ENCODE data around the gene ASB4. TPM values are rescaled to one million over a fixed set of nuclear protein-coding genes. Genes with fewer than 3 reads are reported as not detected.

Gene ASB4
- total and polyA plus RNA-seq, 2 experiments from 2014 or later = not detected

- no peaks in the 10 kb centered on the region for H3K27me3 ChIP-seq (ENCODE audit: insufficient read depth)
- ATAC-seq (no peak), DNase-seq (ENCODE audit: low spot score) (no peak)
- Mint-ChIP-seq H3K4me3 (no peak overlapping the region), H3K36me3 (ENCODE audit: low read depth) (no peaks in the 10 kb centered on the region), H3K27me3 (ENCODE audit: insufficient read depth, low read depth, poor library complexity) (peaks cover 2% of the 10 kb centered on the region), H3K9me3 (no peaks in the 10 kb centered on the region), H3K4me1 (no peaks in the 10 kb centered on the region), H3K27ac (no peak overlapping the region)
- H3F3A ChIP-seq (replicated peaks; ENCODE audit: low read depth) = no peaks in the 10 kb centered on the region
- H3K4me1 ChIP-seq (ENCODE audit: insufficient read depth) = no peaks in the 10 kb centered on the region
- no peak overlapping the region for H3K27ac ChIP-seq (ENCODE audit: low read depth)
- no peaks in the 10 kb centered on the region for H3K36me3 ChIP-seq (ENCODE audit: insufficient read depth)
- no peak overlapping the region for H2AFZ ChIP-seq
- no peaks in the 10 kb centered on the region for H3K9me2 ChIP-seq (ENCODE audit: insufficient read depth)
- H3K79me2 ChIP-seq (replicated peaks; ENCODE audit: insufficient read depth) = no peaks in the 10 kb centered on the region
- TF ChIP-seq ZNF114 (CRISPR knock-in tag; IDR thresholded peaks at IDR 0.05) = no peak
- TF ChIP-seq ETS1 (IDR thresholded peaks at IDR 0.05) = no peak
- H3K4me2 ChIP-seq = no peak overlapping the region
- H3K4me3 ChIP-seq = no peak overlapping the region
- no peaks in the 10 kb centered on the region for H4K20me1 ChIP-seq (replicated peaks; ENCODE audit: insufficient read depth)
Observed at GRCh38 chr7:95531605-95532219, 46.0 kb downstream of the ASB4 start.

GRCh38 chr7:95534796-95535195, 49.1 kb downstream of the ASB4 start:
- no peaks in the 10 kb centered on the region for H3K79me2 ChIP-seq (replicated peaks; ENCODE audit: insufficient read depth)
- H3K9me2 ChIP-seq (ENCODE audit: insufficient read depth) = no peaks in the 10 kb centered on the region
- H3K27me3 Mint-ChIP-seq (ENCODE audit: insufficient read depth, low read depth, poor library complexity) = peaks cover 2% of the 10 kb centered on the region
- no peak for DNase-seq (ENCODE audit: low spot score)
- no peaks in the 10 kb centered on the region for H3K36me3 ChIP-seq (ENCODE audit: insufficient read depth)
- no peak overlapping the region for H2AFZ ChIP-seq
- no peak overlapping the region for H3K4me3 ChIP-seq
- H3K27me3 ChIP-seq (ENCODE audit: insufficient read depth) = no peaks in the 10 kb centered on the region
- H3F3A ChIP-seq (replicated peaks; ENCODE audit: low read depth) = no peaks in the 10 kb centered on the region
- no peak overlapping the region for H3K4me3 Mint-ChIP-seq
- no peak overlapping the region for H3K4me2 ChIP-seq
- no peaks in the 10 kb centered on the region for H3K36me3 Mint-ChIP-seq (ENCODE audit: low read depth)
- no peak for ATAC-seq
- H3K9me3 Mint-ChIP-seq = no peaks in the 10 kb centered on the region
- H3K4me1 ChIP-seq (ENCODE audit: insufficient read depth) = no peaks in the 10 kb centered on the region
- H3K27ac Mint-ChIP-seq = no peak overlapping the region
- no peaks in the 10 kb centered on the region for H3K4me1 Mint-ChIP-seq
- no peaks in the 10 kb centered on the region for H4K20me1 ChIP-seq (replicated peaks; ENCODE audit: insufficient read depth)
- H3K27ac ChIP-seq (ENCODE audit: low read depth) = no peak overlapping the region
- TF ChIP-seq STAT1 (IDR thresholded peaks at IDR 0.05; ENCODE audit: unreplicated experiment) = no peak
- TF ChIP-seq POLR2AphosphoS5 (IDR thresholded peaks at IDR 0.05; ENCODE audit: low read depth) = no peak
- TF ChIP-seq REST (IDR thresholded peaks at IDR 0.05; ENCODE audit: unreplicated experiment) = no peak
- no peak for TF ChIP-seq EZH2phosphoT487 (IDR thresholded peaks at IDR 0.05; ENCODE audit: unreplicated experiment)
- TF ChIP-seq ETS1 (IDR thresholded peaks at IDR 0.05) = no peak
- TF ChIP-seq CTCF (conservative IDR thresholded peaks at IDR 0.05; ENCODE audit: low read depth in 2 of 2) = no peak

All from GM23338 (cell line).